WI38 (cell line): ENCODE results near the gene NPL.

Experiments
- H3K4me3 ChIP-seq: 2 replicates; pipeline ENCODE4 v1.5.1; 2011; ENCODE audit warnings: low read depth, mild to moderate bottlenecking, control low read depth, low read length
- TF ChIP-seq, protein P1 (sequence below): IDR thresholded peaks from 2 replicates; pipeline ENCODE4 v1.5.1; 2012; ENCODE audit warnings: low read depth, mild to moderate bottlenecking, control low read depth, low read length

The NPL gene

GRCh38 chr1:182766881-182767645, 22.5 kb upstream of the NPL start:
- TF ChIP-seq, protein P1, sequence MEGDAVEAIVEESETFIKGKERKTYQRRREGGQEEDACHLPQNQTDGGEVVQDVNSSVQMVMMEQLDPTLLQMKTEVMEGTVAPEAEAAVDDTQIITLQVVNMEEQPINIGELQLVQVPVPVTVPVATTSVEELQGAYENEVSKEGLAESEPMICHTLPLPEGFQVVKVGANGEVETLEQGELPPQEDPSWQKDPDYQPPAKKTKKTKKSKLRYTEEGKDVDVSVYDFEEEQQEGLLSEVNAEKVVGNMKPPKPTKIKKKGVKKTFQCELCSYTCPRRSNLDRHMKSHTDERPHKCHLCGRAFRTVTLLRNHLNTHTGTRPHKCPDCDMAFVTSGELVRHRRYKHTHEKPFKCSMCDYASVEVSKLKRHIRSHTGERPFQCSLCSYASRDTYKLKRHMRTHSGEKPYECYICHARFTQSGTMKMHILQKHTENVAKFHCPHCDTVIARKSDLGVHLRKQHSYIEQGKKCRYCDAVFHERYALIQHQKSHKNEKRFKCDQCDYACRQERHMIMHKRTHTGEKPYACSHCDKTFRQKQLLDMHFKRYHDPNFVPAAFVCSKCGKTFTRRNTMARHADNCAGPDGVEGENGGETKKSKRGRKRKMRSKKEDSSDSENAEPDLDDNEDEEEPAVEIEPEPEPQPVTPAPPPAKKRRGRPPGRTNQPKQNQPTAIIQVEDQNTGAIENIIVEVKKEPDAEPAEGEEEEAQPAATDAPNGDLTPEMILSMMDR: no peak
- no peak overlapping the region for H3K4me3 ChIP-seq

DNA sequence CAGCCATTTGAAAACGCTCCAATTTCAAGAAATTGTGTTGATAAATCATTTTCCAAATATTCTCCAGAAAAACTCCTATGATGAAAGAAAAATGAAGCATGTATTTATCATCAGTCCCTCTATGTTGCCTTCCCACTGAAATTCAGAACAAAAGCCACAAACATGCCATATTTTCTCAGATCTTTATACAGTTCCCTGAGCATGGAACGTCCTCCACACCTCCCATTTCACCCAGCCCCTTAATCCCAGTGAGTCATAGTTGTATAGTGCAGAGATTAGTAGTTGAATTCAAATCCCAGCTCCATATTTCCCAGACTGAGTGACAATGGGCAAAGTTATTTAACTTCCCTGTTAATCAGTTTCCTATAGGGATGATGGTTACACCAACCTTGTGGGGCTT, 20.6 kb upstream of the NPL start:
- TF ChIP-seq, protein P1: no peak
- H3K4me3 ChIP-seq: no peak overlapping the region

DNA sequence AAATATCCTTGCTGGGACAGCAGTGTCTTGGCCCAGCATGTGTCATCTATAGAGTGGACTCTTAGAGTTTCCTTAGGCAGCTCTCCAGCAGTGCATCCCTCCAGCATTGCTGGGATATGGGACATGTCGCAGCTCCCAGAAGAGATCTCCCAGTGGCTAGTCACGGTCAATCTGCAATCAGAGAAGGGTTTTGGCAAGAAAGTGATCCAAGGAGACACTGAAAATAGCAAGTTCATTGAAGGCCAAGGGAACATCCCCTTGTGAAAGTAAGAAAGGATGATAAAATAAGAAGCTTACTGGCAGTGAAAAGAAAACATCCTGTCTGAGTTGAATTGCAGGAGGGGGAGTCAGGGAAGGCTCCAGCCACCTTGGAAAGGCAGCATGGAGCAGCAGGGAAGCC, 19.3 kb upstream of the NPL start:
- H3K4me3 ChIP-seq: no peak overlapping the region
- TF ChIP-seq, protein P1: no peak

DNA sequence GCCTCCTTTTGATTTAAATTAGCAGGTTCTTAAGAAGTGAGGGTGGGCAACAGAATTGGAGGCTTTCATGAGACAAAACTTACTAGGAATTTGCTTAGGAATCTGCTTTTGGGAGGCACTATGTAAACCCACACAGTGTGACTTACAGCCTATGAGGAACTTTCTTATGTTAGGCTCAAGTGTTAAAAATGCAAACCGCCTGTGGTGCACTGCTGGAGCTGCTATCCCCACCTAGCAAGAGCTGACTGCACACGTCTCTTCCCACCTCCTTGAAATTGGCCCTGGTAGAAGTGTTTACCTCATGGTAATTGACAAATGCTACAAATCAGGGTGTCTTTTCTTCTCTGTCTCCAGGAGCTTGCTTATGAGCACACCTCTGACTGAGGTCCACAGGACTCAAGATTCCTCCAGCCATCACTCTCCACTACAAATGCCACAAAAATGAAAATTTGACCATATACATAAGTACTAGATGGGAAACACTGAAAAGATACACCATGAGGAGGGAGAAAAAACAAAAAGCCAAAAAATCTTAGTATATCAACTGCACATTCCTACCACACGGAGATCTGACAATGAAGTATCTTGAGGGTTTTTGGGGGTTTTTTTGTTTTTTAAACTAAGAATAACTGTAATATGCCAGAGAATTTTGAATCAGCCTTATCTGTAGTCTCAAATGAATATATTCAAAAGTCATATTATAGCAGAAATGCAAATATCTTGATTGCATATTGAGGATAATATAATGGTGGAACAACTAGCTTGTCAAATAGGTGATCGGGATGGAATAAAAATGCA, 18.2 kb upstream of the NPL start:
- TF ChIP-seq, protein P1: no peak
- no peak overlapping the region for H3K4me3 ChIP-seq

DNA sequence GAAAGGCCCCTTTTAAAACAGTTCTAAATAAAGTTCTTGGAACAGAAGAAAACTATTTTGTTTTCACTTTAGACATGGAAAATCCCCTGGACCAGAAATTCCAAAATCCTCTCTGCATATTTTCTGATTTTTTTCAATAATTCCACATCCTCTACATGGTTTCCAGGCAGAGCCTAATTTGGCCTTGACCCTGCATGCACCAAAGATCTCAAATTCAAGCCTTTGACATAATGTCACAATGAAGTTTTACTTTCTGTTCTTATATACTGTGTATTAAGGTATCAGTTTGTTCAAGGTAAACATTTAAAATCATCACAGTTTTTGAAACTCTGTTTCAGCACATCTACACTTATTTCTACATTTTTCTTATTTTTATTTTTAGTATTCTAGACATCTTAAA, 12.2 kb upstream of the NPL start:
- TF ChIP-seq, protein P1: no peak

DNA sequence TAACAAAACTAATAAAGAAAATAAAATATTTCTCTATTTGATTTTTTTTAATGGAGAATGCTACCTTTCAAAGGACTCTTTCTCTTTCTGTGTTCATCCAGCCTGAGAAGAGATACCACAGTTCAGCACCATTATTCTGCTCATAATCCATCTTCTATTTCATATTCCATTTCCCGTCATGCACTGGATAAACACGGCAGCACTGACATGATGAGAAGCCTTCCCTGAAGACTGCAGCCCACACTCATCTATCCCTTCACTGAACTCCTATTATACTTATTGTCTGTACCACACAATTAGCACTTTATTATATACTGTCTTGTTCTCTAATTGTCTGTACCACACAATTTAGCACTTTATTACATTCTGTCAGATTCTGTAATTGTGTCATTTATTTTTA, 10.7 kb upstream of the NPL start:
- TF ChIP-seq, protein P1: no peak
- H3K4me3 ChIP-seq: no peak overlapping the region

More for the DNA sequence above, 12.2 kb upstream of the NPL start:
- H3K4me3 ChIP-seq: no peak overlapping the region

- TF ChIP-seq, protein P1: no peak
- H3K4me3 ChIP-seq: no peak overlapping the region
Measured at GRCh38 chr1:182779530-182779929, 10.0 kb upstream of the NPL start.
